ENCODE measurements around the gene CLDN6.
"Not testable (repeated sequence)": the region's sequence is repeated elsewhere in the genome, so short reads cannot be mapped to it uniquely, and the experiment has no call there.

Gene CLDN6

GRCh38 chr16:3052571-3053329, 34.8 kb upstream of the CLDN6 start:
- DNase-seq (ENCODE audit: low read depth in 1 of 2, low spot score in 1 of 2) = not testable (repeated sequence)

GRCh38 chr16:3051494-3051893, 33.5 kb upstream of the CLDN6 start:
- no peak for DNase-seq (ENCODE audit: low read depth in 1 of 2, low spot score in 1 of 2)

GRCh38 chr16:3051009-3051408, 33.0 kb upstream of the CLDN6 start:
- no peak for DNase-seq (ENCODE audit: low read depth in 1 of 2, low spot score in 1 of 2)

DNA sequence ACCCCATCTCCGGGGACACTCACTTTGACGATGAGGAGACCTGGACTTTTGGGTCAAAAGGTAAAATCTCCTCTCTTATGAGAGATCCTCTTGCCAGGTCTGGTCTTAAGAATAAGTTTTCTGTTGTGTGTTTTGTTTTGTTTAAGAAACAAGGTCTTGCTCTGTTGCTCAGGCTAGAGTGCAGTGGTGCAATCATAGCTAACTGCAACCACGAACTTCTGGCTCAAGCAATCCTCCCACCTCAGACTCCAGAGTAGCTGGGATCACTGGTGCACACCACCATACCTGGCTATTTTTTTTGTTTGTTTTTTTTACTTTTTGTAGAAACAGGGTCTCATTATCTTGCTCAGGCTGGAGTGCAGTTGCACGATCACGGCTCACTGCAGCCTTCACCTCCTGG, 32.5 kb upstream of the CLDN6 start:
- no peak for DNase-seq (ENCODE audit: low read depth in 1 of 2, low spot score in 1 of 2)

GRCh38 chr16:3049921-3050481, 32.0 kb upstream of the CLDN6 start:
- DNase-seq (ENCODE audit: low read depth in 1 of 2, low spot score in 1 of 2) = no peak

DNA sequence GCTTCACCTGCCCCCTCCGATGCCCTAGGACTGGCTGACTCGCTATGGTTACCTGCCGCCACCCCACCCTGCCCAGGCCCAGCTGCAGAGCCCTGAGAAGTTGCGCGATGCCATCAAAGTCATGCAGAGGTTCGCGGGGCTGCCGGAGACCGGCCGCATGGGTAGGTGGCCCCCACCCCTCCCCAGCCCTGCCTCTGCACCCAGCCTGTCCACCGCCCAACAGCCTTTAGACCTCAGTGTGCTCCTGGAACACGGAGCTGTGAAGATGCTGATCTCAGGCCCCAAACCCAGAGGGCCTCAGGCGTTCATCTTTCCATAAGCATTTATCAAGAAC, 29.4 kb upstream of the CLDN6 start:
- DNase-seq (ENCODE audit: low read depth in 1 of 2, low spot score in 1 of 2) = no peak

DNA sequence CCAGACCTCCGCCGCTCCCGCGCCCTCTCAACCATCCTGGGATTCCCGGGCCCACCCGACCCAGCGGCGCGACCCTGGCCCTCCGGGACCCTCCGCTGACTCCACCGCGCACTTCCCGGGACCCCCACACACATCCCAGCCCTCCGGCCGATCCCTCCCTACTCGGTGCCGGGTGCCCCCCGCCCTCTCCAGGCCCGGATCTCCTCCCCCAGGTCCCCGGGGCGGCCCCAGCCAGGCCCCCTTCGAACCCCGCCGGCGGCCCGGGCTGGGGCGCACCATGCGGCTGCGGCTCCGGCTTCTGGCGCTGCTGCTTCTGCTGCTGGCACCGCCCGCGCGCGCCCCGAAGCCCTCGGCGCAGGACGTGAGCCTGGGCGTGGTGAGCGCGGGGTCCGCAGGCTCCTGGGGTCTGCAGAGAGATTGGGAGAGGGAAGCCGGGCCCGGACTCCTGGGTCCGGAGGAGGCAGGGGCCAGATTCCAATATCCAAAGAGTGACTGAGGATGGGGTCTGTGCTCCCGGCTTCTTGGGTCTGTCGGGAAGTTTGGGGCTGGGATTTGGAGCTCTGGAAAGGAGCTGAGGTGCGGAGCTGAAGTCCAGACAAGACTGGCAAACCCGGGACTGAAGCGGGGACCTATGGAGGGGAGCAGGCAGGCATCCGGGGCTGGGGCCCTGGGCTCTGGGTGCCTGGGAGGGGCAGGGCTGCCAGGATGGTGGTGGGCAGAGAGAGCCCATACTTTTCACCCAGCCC, 28.8 kb upstream of the CLDN6 start:
- no peak for DNase-seq (ENCODE audit: low read depth in 1 of 2, low spot score in 1 of 2)

DNA sequence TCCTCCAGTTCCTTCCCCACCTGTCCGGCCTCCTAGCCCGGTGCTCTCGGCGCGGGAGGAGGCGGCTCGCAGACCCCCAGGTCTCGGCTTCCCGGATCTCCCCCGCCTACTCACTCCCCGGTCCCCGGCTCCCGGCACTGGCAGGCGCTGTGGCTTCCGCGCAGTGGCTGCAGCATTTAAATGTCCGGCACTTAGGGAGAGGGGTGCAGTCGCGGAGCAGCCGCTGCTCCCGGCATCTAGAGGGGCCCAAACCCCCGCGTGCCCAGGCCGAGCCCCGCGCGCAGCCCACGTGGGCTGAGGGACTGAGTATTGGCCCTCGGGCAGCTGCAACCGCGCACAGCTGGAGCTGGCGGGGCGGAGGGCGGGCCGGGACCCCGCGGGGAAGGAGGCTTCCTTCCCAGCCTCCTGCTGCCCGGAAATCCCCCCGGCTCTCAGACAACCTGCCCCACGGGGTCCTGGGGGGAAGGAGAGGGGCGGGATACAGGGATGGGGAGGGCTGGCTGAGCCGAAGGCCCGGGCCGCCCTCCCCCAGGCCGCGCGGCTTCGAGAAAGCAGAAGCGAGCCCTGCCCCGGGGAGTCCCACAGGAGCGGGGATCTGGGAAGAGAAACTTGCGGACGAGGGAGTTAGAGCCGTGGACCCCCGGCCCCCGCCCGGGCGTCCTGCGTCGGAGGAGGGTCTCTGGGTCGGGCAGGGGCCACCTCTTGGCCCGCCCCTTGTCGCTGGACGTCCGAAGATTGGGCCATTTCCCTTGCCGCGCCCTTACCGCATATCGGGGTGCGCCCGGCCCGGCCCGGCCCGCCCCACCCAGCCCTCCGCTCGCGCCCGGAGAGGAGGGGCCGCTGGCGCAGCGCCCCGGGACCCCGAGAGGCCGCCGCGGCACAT, 28.0 kb upstream of the CLDN6 start, which contains the start of gene MMP25:
MMP25 (plus strand) TSS at position 804 of the 883 bp plus-strand sequence. CDS start 357 bp downstream, outside the sequence.
- DNase-seq (ENCODE audit: low read depth in 1 of 2, low spot score in 1 of 2) = no peak

DNA sequence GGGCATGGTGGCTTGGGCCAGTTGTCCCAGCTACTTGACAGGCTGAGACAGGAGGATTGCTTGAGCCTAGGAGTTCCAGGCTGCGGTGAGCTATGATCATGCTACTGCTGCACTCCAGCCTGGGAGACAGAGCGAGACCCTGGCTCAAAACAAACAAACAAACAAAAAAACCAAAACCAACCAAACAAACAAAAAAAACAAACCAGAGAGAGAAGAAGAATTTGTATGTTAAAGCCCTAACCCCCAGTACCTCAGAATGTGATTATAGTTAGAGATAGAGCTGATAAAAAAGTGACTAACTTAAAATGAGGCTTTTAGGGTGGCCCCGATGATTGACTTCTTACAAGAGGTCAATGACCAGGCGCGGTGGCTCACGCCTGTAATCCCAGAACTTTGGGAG, 26.7 kb upstream of the CLDN6 start:
- no peak for DNase-seq (ENCODE audit: low read depth in 1 of 2, low spot score in 1 of 2)

- DNase-seq (ENCODE audit: low read depth in 1 of 2, low spot score in 1 of 2) = no peak
Measured at GRCh38 chr16:3042376-3042775, 24.4 kb upstream of the CLDN6 start.

GRCh38 chr16:3038896-3039295, 20.9 kb upstream of the CLDN6 start:
- DNase-seq (ENCODE audit: low read depth in 1 of 2, low spot score in 1 of 2) = no peak

GRCh38 chr16:3038256-3038655, 20.3 kb upstream of the CLDN6 start:
- no peak for DNase-seq (ENCODE audit: low read depth in 1 of 2, low spot score in 1 of 2)

DNA sequence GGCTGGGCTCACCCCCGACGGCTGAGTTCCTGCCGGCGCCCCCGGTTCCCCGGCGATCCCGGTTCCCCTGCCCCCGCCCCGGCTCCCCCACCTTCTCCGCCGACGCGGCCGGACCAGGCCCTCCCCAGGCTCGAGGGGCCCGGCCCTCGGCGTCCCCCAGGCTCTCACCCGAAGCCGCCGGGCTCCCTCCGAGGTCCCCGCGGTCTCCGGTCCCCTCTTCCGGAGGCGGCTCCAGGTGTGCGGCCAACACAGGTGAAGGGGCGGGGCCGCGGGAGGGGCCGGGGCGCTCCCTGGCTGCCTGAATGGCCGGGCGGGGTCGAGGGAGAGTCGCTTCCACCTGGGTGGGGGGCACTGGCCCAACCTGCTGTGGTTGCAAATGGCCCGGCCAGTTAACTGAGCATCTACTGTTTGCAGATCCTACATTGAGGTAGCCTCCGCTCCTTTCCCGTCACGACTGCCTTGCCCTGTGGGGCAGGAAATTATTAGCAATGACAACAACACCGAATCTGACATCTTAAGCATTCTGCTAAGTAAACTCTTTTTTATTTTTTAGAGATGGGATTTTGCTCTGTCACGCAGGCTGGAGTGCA, 18.8 kb upstream of the CLDN6 start, which contains the start of gene BICDL2:
BICDL2 (minus strand) TSS at position 219 of the 590 bp plus-strand sequence. CDS start 1,448 bp downstream, outside the sequence.
- no peak for DNase-seq (ENCODE audit: low read depth in 1 of 2, low spot score in 1 of 2)

GRCh38 chr16:3035972-3036725, 18.2 kb upstream of the CLDN6 start:
- DNase-seq (ENCODE audit: low read depth in 1 of 2, low spot score in 1 of 2) = no peak

- no peak for DNase-seq (ENCODE audit: low read depth in 1 of 2, low spot score in 1 of 2)
Measured at GRCh38 chr16:3035289-3035971, 17.4 kb upstream of the CLDN6 start.

GRCh38 chr16:3032624-3033023, 14.6 kb upstream of the CLDN6 start:
- DNase-seq (ENCODE audit: low read depth in 1 of 2, low spot score in 1 of 2) = no peak

GRCh38 chr16:3030222-3031212, 12.5 kb upstream of the CLDN6 start:
- DNase-seq (ENCODE audit: low read depth in 1 of 2, low spot score in 1 of 2) = no peak

- peak in 1 of 2 donors; percentile 8 for DNase-seq (ENCODE audit: low read depth in 1 of 2, low spot score in 1 of 2)
Measured at GRCh38 chr16:3029491-3030221, 11.7 kb upstream of the CLDN6 start.

All from activated CD4-positive, alpha-beta T cell treated with anti-CD3 and anti-CD28 coated beads, Interleukin-2, amount 50 U/mL, for 24 hours (primary cell).